ENCODE results near the gene ZBTB11.

GRCh38 chr3:101642441-101642840 is 34.5 kb downstream of the ZBTB11 start:
- TF ChIP-seq CTCF (IDR thresholded peaks at IDR 0.05), result no peak
- no peak for TF ChIP-seq POLR2AphosphoS5 (IDR thresholded peaks at IDR 0.05)
